Measurements from ENCODE around the gene TAF6. TPM values are rescaled to one million over a fixed set of nuclear protein-coding genes. Genes with fewer than 3 reads are reported as not detected.

The TAF6 gene
- total and polyA plus RNA-seq, 2 of the 4 experiments (the other 2 are of a cell fraction): 11.3 to 55.3 TPM

DNA sequence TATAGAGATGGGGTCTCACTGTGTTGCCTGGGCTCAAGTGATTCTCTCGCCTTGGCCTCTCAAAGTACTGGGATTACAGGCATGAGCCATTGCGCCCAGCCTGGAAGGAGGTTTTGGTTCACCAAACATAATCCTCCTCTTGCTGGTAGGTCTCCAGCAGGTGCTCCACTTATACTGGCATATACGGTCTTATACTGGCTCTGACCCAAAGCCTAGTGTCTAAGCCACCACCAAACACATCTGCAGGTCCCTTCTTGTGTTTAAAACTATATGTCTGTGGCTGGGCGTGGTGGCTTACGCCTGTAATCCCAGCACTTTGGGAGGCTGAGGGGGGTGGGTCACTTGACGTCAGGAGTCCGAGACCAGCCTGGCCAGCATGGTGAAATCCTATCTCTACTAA lies 13.0 kb upstream of the TAF6 start:
- no peak overlapping the region for H4K5ac ChIP-seq (ENCODE audit: low read depth, low read length)
- whole genome bisulfite sequencing, 2 experiments (ENCODE audit: extremely low coverage in 2 of 2, insufficient read length in 1 of 2): no CpG with 5 or more reads among the region's 7 CpGs
- POLR2A ChIA-PET (ENCODE audit: unreplicated experiment): no interaction called here
- no peak overlapping the region for H3K9ac ChIP-seq (ENCODE audit: low read depth, low read length)
- no peak for ATAC-seq (ENCODE audit: low read depth)
- H4K91ac ChIP-seq (ENCODE audit: insufficient read depth, low read depth, low read length): no peak overlapping the region
- no peaks in the 10 kb centered on the region for H4K20me1 ChIP-seq (ENCODE audit: insufficient read depth, low read length)
- peaks cover 2% of the 10 kb centered on the region; the same call in 1 of the 2 replicates for H3K27me3 ChIP-seq (ENCODE audit: control insufficient read depth, insufficient read depth, low read length)
- H2BK120ac ChIP-seq (ENCODE audit: low read depth, low read length): no peak overlapping the region
- CTCF ChIA-PET: interaction anchor here (0.9 to 1.1 kb wide), 2 partner anchors 10 to 14 kb away, joined by 3 read pairs; no protein-coding TSS in a partner anchor
- no peak overlapping the region for H3K4ac ChIP-seq (ENCODE audit: low read depth, low read length)
- H3K56ac ChIP-seq (ENCODE audit: extremely low read depth, insufficient read depth, low read length): no peak overlapping the region
- no peaks in the 10 kb centered on the region for H3K36me3 ChIP-seq (ENCODE audit: control insufficient read depth, insufficient read depth, low read length)
- BruUV-seq (replicated peaks): no TSS peak
- intact Hi-C loops (cut with micrococcal nuclease): loop anchor here (1.0 to 5.0 kb wide), 4 partner anchors 79 to 275 kb away; no protein-coding TSS in a partner anchor
- H3K4me1 ChIP-seq (ENCODE audit: control insufficient read depth, insufficient read depth, low read length): peaks cover 2% of the 10 kb centered on the region; the same call in 1 of the 2 replicates
- no peak overlapping the region for H3K4me3 ChIP-seq (ENCODE audit: insufficient read depth, low read depth, low read length)
- no peak overlapping the region for H3K14ac ChIP-seq (replicated peaks; ENCODE audit: low read depth, low read length)
- H2BK5ac ChIP-seq (ENCODE audit: low read depth, low read length, poor library complexity, severe bottlenecking): no peak overlapping the region
- TF ChIP-seq RCOR1 (IDR thresholded peaks at IDR 0.05; ENCODE audit: insufficient replicate concordance, low read length) (no peak), RFX5 (IDR thresholded peaks at IDR 0.05; ENCODE audit: low read depth, low read length) (no peak), RAD21 (IDR thresholded peaks at IDR 0.05; ENCODE audit: low read length) (no peak), SMC3 (IDR thresholded peaks at IDR 0.05; ENCODE audit: low read depth, low read length) (no peak), MAZ (IDR thresholded peaks at IDR 0.05; ENCODE audit: borderline replicate concordance, low read depth, low read length) (no peak)
- no peak overlapping the region for H2AFZ ChIP-seq (replicated peaks; ENCODE audit: low read length, poor library complexity)
- H3K4me2 ChIP-seq (ENCODE audit: low read depth, low read length): no peak overlapping the region
- H3K79me1 ChIP-seq (ENCODE audit: low read depth in 1 of 2, low read length in 2 of 2): peaks cover 7 to 17% of the 10 kb centered on the region in 2 experiments; a peak in 3 of 4 replicates
- H3K18ac ChIP-seq (ENCODE audit: low read depth, low read length): no peak overlapping the region
- dilution Hi-C loops (cut with HindIII; ENCODE audit: low sequenced_read_pairs, unreplicated experiment): no loop called here
- no peak overlapping the region for H3K23ac ChIP-seq (ENCODE audit: low read depth, low read length)
- no peak overlapping the region for H3K27ac ChIP-seq (ENCODE audit: insufficient read depth, low read length)
- no peak overlapping the region for H2AK5ac ChIP-seq (ENCODE audit: low read depth, low read length)
- H2BK20ac ChIP-seq (ENCODE audit: low read depth, low read length): no peak overlapping the region
- in situ Hi-C loops (cut with MboI; ENCODE audit: low sequenced_read_pairs): loop anchor here (10.0 kb wide), 1 partner anchor 213 kb away; no protein-coding TSS in a partner anchor
- H3K9me3 ChIP-seq (ENCODE audit: control insufficient read depth, insufficient read depth, low read length): no peaks in the 10 kb centered on the region
- no peaks in the 10 kb centered on the region for H3K9me1 ChIP-seq (ENCODE audit: insufficient read depth, low read length)
- DNase-seq: no peak
- H4K8ac ChIP-seq (ENCODE audit: low read depth in 2 of 2, low read length in 2 of 2): no peak overlapping the region
- H2AK9ac ChIP-seq (replicated peaks; ENCODE audit: low read depth, low read length, poor library complexity): no peak overlapping the region
- no peak overlapping the region for H2BK15ac ChIP-seq (ENCODE audit: low read depth, low read length)
